ENCODE data around the gene LYG2. TPM values are rescaled to one million over a fixed set of nuclear protein-coding genes. Genes with fewer than 3 reads are reported as not detected.

Gene LYG2
- total RNA-seq, 2 donors from 2014 or later = not detected

GRCh38 chr2:99297994-99298393 is 42.5 kb upstream of the LYG2 start:
- no peaks in the 10 kb centered on the region for H3K4me1 ChIP-seq (ENCODE audit: control insufficient read depth, insufficient read depth, low read length)
- no peak for TF ChIP-seq CTCF (conservative IDR thresholded peaks at IDR 0.05)
- 88 to 100% methylated on average over 2 of the region's 2 CpGs for WGBS, 2 experiments (ENCODE audit: insufficient coverage in 1 of 2, insufficient read length in 1 of 2)
- Mint-ChIP-seq H3K36me3 (ENCODE audit: low read depth) (no peaks in the 10 kb centered on the region), H3K27ac (no peak overlapping the region), H3K9me3 (no peaks in the 10 kb centered on the region), H3K4me1 (no peaks in the 10 kb centered on the region), H3K27me3 (ENCODE audit: insufficient read depth) (no peaks in the 10 kb centered on the region), H3K4me3 (no peak overlapping the region)
- no peak for DNase-seq
- H3K9me3 ChIP-seq (ENCODE audit: control insufficient read depth, low read length) = no peaks in the 10 kb centered on the region
- H3K4me3 ChIP-seq (ENCODE audit: low read length) = no peak overlapping the region
- H3K27ac ChIP-seq (ENCODE audit: low read depth, low read length) = no peak overlapping the region
- no peaks in the 10 kb centered on the region for H3K36me3 ChIP-seq (ENCODE audit: control insufficient read depth, insufficient read depth, low read length)
- H3K27me3 ChIP-seq (ENCODE audit: control insufficient read depth, insufficient read depth, low read length, poor library complexity, severe bottlenecking) = no peaks in the 10 kb centered on the region
- H3K9ac ChIP-seq (ENCODE audit: extremely low read depth, low read length, poor library complexity, severe bottlenecking) = no peak overlapping the region

DNA sequence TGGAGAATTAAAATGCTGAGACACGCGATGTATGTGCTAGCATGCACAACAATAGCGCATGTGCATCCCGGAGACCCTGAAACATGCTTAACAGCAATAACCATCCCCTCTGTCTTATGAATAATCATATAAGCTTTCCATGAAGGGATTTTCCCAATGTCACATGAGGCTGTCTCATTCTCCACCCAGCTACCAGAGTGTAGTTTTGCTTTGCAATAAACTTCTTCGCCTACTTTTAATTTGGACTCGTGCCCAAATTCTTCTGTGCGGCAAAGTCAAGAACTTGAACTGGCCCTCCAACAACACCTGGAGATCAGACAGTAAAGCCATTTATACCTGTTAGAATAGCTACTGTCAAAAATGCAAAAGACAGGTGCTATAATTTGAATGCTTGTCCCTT is 30.1 kb upstream of the LYG2 start:
- Histone ChIP-seq H3K27me3 (ENCODE audit: control insufficient read depth, insufficient read depth, low read length, poor library complexity, severe bottlenecking) (no peaks in the 10 kb centered on the region), H3K4me1 (ENCODE audit: control insufficient read depth, insufficient read depth, low read length) (no peaks in the 10 kb centered on the region), H3K36me3 (ENCODE audit: control insufficient read depth, insufficient read depth, low read length) (no peaks in the 10 kb centered on the region), H3K4me3 (ENCODE audit: low read length) (no peak overlapping the region), H3K9me3 (ENCODE audit: control insufficient read depth, low read length) (peaks cover 3% of the 10 kb centered on the region), H3K27ac (ENCODE audit: low read depth, low read length) (no peak overlapping the region), H3K9ac (ENCODE audit: extremely low read depth, low read length, poor library complexity, severe bottlenecking) (no peak overlapping the region)
- Mint-ChIP-seq H3K27me3 (ENCODE audit: insufficient read depth) (no peaks in the 10 kb centered on the region), H3K36me3 (ENCODE audit: low read depth) (peaks cover 7% of the 10 kb centered on the region), H3K4me1 (no peaks in the 10 kb centered on the region), H3K9me3 (peaks cover 2% of the 10 kb centered on the region), H3K27ac (no peak overlapping the region), H3K4me3 (no peak overlapping the region)
- DNase-seq = no peak
- no peak for TF ChIP-seq CTCF (conservative IDR thresholded peaks at IDR 0.05)
- 92 to 98% methylated on average over 4 to 7 of the region's 7 CpGs for WGBS, 2 experiments (ENCODE audit: insufficient coverage in 1 of 2, insufficient read length in 1 of 2)

DNA sequence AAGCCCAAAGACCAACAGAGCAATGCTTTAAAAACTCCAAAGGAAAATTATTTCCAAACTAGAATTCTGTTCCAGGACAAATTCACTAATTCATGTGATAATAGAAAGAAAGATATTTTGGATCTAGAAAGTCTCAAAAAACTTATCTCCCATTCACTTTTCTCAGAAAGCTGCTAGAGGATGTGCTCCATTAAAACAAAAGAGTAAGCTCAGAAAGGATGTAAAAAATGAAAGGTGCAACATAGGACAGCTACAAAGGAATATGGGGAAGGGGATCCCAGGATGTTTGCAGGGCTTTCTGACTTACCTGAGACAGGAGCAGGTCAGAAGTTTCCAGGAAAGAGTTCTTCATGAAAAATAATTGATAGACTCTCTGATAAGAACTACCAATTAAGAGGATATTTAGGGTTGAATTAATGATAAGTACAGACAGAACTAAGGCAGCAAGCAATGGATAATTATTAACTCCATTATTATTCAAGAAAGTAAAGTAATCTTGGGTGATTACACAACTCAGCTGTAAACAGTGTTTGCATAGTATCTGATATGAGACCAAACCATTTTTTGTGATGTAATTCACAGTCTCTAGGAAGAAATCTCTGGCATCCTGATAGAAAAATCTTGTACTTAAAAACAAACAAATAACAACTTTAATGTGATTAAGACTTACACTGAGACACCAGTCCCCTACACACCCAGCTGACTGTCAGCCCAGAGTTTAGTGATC is 24.7 kb upstream of the LYG2 start:
- Mint-ChIP-seq H3K27me3 (ENCODE audit: insufficient read depth) (no peaks in the 10 kb centered on the region), H3K9me3 (peaks cover 35% of the 10 kb centered on the region), H3K4me3 (no peak overlapping the region), H3K36me3 (ENCODE audit: low read depth) (peaks cover 7% of the 10 kb centered on the region), H3K27ac (no peak overlapping the region), H3K4me1 (no peaks in the 10 kb centered on the region)
- Histone ChIP-seq H3K9ac (ENCODE audit: extremely low read depth, low read length, poor library complexity, severe bottlenecking) (no peak overlapping the region), H3K9me3 (ENCODE audit: control insufficient read depth, low read length) (peaks cover 21% of the 10 kb centered on the region), H3K4me3 (ENCODE audit: low read length) (no peak overlapping the region), H3K27ac (ENCODE audit: low read depth, low read length) (no peak overlapping the region), H3K4me1 (ENCODE audit: control insufficient read depth, insufficient read depth, low read length) (no peaks in the 10 kb centered on the region), H3K27me3 (ENCODE audit: control insufficient read depth, insufficient read depth, low read length, poor library complexity, severe bottlenecking) (no peaks in the 10 kb centered on the region), H3K36me3 (ENCODE audit: control insufficient read depth, insufficient read depth, low read length) (no peaks in the 10 kb centered on the region)
- no peak for DNase-seq
- TF ChIP-seq CTCF (conservative IDR thresholded peaks at IDR 0.05) = no peak

Measured in endodermal cell (in vitro differentiated cells).